ENCODE data around the gene MKNK2.
"Not testable (repeated sequence)": the region's sequence is repeated elsewhere in the genome, so short reads cannot be mapped to it uniquely, and the experiment has no call there.

Gene MKNK2

DNA sequence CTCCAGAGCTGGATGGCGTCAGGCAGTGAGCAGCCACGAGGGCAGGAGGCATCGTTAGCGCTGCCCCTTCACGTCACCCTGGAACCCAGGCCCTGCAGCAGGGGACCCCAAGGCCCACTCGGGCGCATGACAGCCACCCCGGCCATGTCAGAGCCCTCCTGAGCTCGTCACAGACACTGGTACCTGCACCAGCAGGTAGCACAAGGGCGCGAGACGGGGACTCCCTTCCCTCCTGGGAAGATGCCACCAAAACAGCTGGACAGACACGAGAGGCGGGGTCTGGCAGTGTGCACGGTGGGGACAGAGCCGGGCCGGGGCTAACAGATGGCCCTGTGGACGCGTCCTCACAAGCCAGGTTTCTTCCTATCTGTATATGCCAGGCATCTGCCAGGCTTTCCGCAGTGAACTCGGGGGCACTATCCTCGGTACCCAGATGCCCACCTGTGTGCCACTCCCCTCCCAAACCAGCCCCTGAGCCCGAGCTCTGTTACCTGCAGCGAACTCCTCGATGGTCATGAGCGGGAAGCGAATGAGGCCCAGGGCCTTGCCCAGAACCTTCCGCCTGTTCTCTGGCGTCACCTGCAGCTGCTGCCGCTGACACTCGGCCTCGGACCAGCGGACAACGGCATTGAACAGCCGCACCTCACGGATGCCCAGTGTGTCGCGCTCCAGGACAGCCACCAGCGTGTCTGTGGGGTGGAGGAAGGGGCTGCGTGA lies 61.4 kb downstream of the MKNK2 start:
- DNase-seq = no peak

GRCh38 chr19:1988464-1988863 lies 62.6 kb downstream of the MKNK2 start:
- not testable (repeated sequence) for DNase-seq
